ENCODE results near the gene TMEM119.

- TF ChIP-seq CTCF (IDR thresholded peaks at IDR 0.05; ENCODE audit: poor library complexity) (no peak), EZH2phosphoT487 (IDR thresholded peaks at IDR 0.05; ENCODE audit: low read depth, severe bottlenecking, unreplicated experiment) (no peak)
These were observed at the start of gene TMEM119 for GRCh38 chr12:108597559-108598471.
